Stimulated activated CD4-positive, alpha-beta T cell treated with anti-CD3 and anti-CD28 coated beads, TNF-alpha, amount 100 ng/mL, for 24 hours (primary cell): ENCODE data around the gene ATXN7L3.
"Not testable (repeated sequence)": the region's sequence is repeated elsewhere in the genome, so short reads cannot be mapped to it uniquely, and the experiment has no call there.

Experiments used
- DNase-seq, 3 experiments: peaks; one replicate each; pipeline ENCODE4 v3.0.0-alpha.2; 2020; ENCODE audit warnings: low read depth in 3 of 3

ATXN7L3 gene

GRCh38 chr17:44176257-44176656, 23.4 kb downstream of the ATXN7L3 start:
- no peak for DNase-seq

- no peak for DNase-seq
Observed at GRCh38 chr17:44174427-44174826, 25.3 kb downstream of the ATXN7L3 start.

- DNase-seq = no peak
Observed at GRCh38 chr17:44171931-44172455, 27.7 kb downstream of the ATXN7L3 start.

- DNase-seq = no peak
Observed at GRCh38 chr17:44170499-44171201, 29.0 kb downstream of the ATXN7L3 start, which contains the start of gene ASB16. Gene ASB16 (plus strand): TSS chr17:44170704. CDS start chr17:44170790, 86 bp downstream.

GRCh38 chr17:44170135-44170498, 29.6 kb downstream of the ATXN7L3 start:
- DNase-seq = no peak

GRCh38 chr17:44167181-44167861, 32.4 kb downstream of the ATXN7L3 start:
- DNase-seq = no peak

GRCh38 chr17:44164476-44164875, 35.2 kb downstream of the ATXN7L3 start:
- DNase-seq = no peak

GRCh38 chr17:44159519-44160210, 40.0 kb downstream of the ATXN7L3 start:
- DNase-seq = no peak

GRCh38 chr17:44155488-44155887, 44.2 kb downstream of the ATXN7L3 start:
- no peak for DNase-seq

GRCh38 chr17:44152875-44153274, 46.8 kb downstream of the ATXN7L3 start:
- no peak for DNase-seq

- DNase-seq = no peak
Observed at GRCh38 chr17:44149750-44150329, 49.8 kb downstream of the ATXN7L3 start.

GRCh38 chr17:44149066-44149465, 50.6 kb downstream of the ATXN7L3 start:
- not testable (repeated sequence) for DNase-seq

- no peak for DNase-seq
Observed at GRCh38 chr17:44147812-44148211, 51.9 kb downstream of the ATXN7L3 start.

GRCh38 chr17:44146375-44147346, 53.0 kb downstream of the ATXN7L3 start:
- DNase-seq = no peak

- DNase-seq = no peak
Observed at GRCh38 chr17:44144966-44145739, 54.5 kb downstream of the ATXN7L3 start.

- not testable (repeated sequence) for DNase-seq
Observed at GRCh38 chr17:44143921-44144320, 55.8 kb downstream of the ATXN7L3 start.
